Measurements from ENCODE around the gene ZNF358. TPM values are rescaled to one million over a fixed set of nuclear protein-coding genes. Genes with fewer than 3 reads are reported as not detected.

Gene ZNF358
- total and polyA plus RNA-seq, 2 of the 13 experiments (the other 11 are each of a cell fraction or from before 2014, with no cell fraction given) = 9.1 to 37.0 TPM

DNA sequence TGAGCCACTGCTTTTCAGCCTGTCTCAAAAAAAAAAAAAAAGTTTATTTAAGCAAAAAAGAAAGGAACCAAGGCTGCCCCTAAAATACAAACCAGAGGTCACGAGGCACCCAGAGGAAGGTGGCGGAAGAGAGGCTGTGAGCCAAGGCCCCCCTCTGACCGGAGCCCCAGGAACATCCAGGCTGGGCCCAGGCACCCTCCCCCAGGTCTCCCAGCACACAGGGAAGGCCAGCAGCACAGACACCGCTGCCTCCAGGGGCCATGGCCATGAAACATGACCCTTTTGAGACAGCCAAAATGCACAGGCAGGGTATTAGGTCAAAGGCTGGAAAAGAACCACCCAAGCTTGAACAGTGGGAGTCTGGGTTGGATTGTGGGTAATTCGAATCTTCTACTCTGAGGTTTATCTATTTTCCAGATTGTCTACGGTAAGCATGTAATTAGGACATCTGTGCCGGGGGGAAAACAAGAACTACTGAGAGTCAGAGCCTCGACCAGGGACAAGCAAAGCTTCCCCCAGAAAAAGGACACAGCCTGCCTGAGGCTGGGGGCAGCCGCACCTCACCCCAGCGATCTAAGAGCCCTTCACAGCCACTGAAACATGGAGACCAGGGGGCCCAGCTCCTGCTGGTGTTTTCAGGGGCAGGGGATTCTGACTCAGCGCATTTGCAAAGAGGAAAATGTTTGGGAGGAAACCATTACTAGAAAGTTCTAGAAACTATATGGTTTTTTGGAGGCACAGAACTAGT, 35.5 kb upstream of the ZNF358 start (continued):
- TF ChIP-seq, protein P1, sequence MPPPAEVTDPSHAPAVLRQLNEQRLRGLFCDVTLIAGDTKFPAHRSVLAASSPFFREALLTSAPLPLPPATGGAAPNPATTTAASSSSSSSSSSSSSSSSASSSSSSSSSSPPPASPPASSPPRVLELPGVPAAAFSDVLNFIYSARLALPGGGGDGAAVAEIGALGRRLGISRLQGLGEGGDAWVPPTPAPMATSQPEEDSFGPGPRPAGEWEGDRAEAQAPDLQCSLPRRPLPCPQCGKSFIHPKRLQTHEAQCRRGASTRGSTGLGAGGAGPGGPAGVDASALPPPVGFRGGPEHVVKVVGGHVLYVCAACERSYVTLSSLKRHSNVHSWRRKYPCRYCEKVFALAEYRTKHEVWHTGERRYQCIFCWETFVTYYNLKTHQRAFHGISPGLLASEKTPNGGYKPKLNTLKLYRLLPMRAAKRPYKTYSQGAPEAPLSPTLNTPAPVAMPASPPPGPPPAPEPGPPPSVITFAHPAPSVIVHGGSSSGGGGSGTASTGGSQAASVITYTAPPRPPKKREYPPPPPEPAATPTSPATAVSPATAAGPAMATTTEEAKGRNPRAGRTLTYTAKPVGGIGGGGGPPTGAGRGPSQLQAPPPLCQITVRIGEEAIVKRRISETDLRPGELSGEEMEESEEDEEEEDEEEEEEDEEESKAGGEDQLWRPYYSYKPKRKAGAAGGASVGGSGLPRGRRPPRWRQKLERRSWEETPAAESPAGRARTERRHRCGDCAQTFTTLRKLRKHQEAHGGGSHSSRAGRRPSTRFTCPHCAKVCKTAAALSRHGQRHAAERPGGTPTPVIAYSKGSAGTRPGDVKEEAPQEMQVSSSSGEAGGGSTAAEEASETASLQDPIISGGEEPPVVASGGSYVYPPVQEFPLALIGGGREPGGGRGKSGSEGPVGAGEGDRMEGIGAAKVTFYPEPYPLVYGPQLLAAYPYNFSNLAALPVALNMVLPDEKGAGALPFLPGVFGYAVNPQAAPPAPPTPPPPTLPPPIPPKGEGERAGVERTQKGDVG (CRISPR knock-in tag; IDR thresholded peaks at IDR 0.05; ENCODE audit: borderline replicate concordance) = no peak
- TF ChIP-seq ZFP62 (CRISPR knock-in tag; IDR thresholded peaks at IDR 0.05) (no peak), ERF (CRISPR knock-in tag; IDR thresholded peaks at IDR 0.05) (no peak), MAFK (conservative IDR thresholded peaks at IDR 0.05 in 1 of 2, IDR thresholded peaks at IDR 0.05 in 1 of 2; ENCODE audit: low read length in 2 of 2) (peak in 1 of 2 experiments; percentile 53; a peak in 3 of 4 replicates), GATAD2A (CRISPR knock-in tag; IDR thresholded peaks at IDR 0.05) (no peak), NFE2 (CRISPR knock-in tag; IDR thresholded peaks at IDR 0.05) (no peak), ZNF687 (CRISPR knock-in tag; IDR thresholded peaks at IDR 0.05) (peak; percentile 21; the same call in 1 of the 2 replicates), ZFP37 (CRISPR knock-in tag; IDR thresholded peaks at IDR 0.05; ENCODE audit: borderline replicate concordance) (no peak), RARA (CRISPR knock-in tag; IDR thresholded peaks at IDR 0.05) (peak; percentile 51)
- TF ChIP-seq, protein P2, sequence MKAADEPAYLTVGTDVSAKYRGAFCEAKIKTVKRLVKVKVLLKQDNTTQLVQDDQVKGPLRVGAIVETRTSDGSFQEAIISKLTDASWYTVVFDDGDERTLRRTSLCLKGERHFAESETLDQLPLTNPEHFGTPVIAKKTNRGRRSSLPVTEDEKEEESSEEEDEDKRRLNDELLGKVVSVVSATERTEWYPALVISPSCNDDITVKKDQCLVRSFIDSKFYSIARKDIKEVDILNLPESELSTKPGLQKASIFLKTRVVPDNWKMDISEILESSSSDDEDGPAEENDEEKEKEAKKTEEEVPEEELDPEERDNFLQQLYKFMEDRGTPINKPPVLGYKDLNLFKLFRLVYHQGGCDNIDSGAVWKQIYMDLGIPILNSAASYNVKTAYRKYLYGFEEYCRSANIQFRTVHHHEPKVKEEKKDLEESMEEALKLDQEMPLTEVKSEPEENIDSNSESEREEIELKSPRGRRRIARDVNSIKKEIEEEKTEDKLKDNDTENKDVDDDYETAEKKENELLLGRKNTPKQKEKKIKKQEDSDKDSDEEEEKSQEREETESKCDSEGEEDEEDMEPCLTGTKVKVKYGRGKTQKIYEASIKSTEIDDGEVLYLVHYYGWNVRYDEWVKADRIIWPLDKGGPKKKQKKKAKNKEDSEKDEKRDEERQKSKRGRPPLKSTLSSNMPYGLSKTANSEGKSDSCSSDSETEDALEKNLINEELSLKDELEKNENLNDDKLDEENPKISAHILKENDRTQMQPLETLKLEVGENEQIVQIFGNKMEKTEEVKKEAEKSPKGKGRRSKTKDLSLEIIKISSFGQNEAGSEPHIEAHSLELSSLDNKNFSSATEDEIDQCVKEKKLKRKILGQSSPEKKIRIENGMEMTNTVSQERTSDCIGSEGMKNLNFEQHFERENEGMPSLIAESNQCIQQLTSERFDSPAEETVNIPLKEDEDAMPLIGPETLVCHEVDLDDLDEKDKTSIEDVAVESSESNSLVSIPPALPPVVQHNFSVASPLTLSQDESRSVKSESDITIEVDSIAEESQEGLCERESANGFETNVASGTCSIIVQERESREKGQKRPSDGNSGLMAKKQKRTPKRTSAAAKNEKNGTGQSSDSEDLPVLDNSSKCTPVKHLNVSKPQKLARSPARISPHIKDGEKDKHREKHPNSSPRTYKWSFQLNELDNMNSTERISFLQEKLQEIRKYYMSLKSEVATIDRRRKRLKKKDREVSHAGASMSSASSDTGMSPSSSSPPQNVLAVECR (CRISPR knock-in tag; IDR thresholded peaks at IDR 0.05; ENCODE audit: borderline replicate concordance) = no peak

Measured in HepG2 (cell line).